ENCODE results near the gene MACROD1. TPM values are rescaled to one million over a fixed set of nuclear protein-coding genes. Genes with fewer than 3 reads are reported as not detected.

The MACROD1 gene
- total and polyA plus RNA-seq, 2 of the 13 experiments (the other 11 are each of a cell fraction or from before 2014, with no cell fraction given), result 23.1 to 34.5 TPM

- TF ChIP-seq ZFP82 (CRISPR knock-in tag; IDR thresholded peaks at IDR 0.05; ENCODE audit: borderline replicate concordance), result no peak
- TF ChIP-seq AGO2 (optimal IDR thresholded peaks at IDR 0.05; ENCODE audit: low read depth, low read length), result peak; percentile 86
- no peak for TF ChIP-seq ZNF841 (CRISPR knock-in tag; IDR thresholded peaks at IDR 0.05; ENCODE audit: borderline replicate concordance)
- TF ChIP-seq ZNF879 (CRISPR knock-in tag; IDR thresholded peaks at IDR 0.05), result 0 out of 2 replicates have a peak, but pooled peaks have one; percentile 74
- peak; percentile 32 for TF ChIP-seq MED8 (CRISPR knock-in tag; IDR thresholded peaks at IDR 0.05; ENCODE audit: insufficient replicate concordance)
- peak; percentile 61; the same call in 1 of the 2 replicates for TF ChIP-seq ZNF121 (CRISPR knock-in tag; IDR thresholded peaks at IDR 0.05)
- no peak for TF ChIP-seq GLI4 (CRISPR knock-in tag; IDR thresholded peaks at IDR 0.05; ENCODE audit: borderline replicate concordance)
- no peak for TF ChIP-seq ZMYM3 (CRISPR knock-in tag; IDR thresholded peaks at IDR 0.05)
- TF ChIP-seq KLF12 (CRISPR knock-in tag; IDR thresholded peaks at IDR 0.05; ENCODE audit: borderline replicate concordance), result peak; percentile 96
- peak; percentile 43 for TF ChIP-seq FOXO1 (CRISPR knock-in tag; IDR thresholded peaks at IDR 0.05)
- peak; percentile 80; the same call in 1 of the 2 replicates for TF ChIP-seq KAT7 (CRISPR knock-in tag; IDR thresholded peaks at IDR 0.05; ENCODE audit: borderline replicate concordance)
- TF ChIP-seq, protein P1, sequence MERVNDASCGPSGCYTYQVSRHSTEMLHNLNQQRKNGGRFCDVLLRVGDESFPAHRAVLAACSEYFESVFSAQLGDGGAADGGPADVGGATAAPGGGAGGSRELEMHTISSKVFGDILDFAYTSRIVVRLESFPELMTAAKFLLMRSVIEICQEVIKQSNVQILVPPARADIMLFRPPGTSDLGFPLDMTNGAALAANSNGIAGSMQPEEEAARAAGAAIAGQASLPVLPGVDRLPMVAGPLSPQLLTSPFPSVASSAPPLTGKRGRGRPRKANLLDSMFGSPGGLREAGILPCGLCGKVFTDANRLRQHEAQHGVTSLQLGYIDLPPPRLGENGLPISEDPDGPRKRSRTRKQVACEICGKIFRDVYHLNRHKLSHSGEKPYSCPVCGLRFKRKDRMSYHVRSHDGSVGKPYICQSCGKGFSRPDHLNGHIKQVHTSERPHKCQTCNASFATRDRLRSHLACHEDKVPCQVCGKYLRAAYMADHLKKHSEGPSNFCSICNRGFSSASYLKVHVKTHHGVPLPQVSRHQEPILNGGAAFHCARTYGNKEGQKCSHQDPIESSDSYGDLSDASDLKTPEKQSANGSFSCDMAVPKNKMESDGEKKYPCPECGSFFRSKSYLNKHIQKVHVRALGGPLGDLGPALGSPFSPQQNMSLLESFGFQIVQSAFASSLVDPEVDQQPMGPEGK (CRISPR knock-in tag; IDR thresholded peaks at IDR 0.05), result peak; percentile 43; the same call in 1 of the 2 replicates
- TF ChIP-seq SP1 (IDR thresholded peaks at IDR 0.05), result no peak
- peak; percentile 19; the same call in 1 of the 2 replicates for TF ChIP-seq SP1 (CRISPR knock-in tag; IDR thresholded peaks at IDR 0.05)
- TF ChIP-seq MXD4 (CRISPR knock-in tag; IDR thresholded peaks at IDR 0.05), result peak; percentile 82
- no peak for TF ChIP-seq ZFP36L2 (CRISPR knock-in tag; IDR thresholded peaks at IDR 0.05)
- no peak for TF ChIP-seq FLYWCH1 (CRISPR knock-in tag; IDR thresholded peaks at IDR 0.05)
- TF ChIP-seq AKAP8 (CRISPR knock-in tag; IDR thresholded peaks at IDR 0.05), result peak; percentile 75
- TF ChIP-seq GZF1 (CRISPR knock-in tag; IDR thresholded peaks at IDR 0.05), result no peak
- TF ChIP-seq MYNN (CRISPR knock-in tag; IDR thresholded peaks at IDR 0.05; ENCODE audit: low read depth), result peak; percentile 81; the same call in 1 of the 2 replicates
- no peak for TF ChIP-seq ZNF138 (CRISPR knock-in tag; IDR thresholded peaks at IDR 0.05; ENCODE audit: low read depth)
- TF ChIP-seq, protein P2, sequence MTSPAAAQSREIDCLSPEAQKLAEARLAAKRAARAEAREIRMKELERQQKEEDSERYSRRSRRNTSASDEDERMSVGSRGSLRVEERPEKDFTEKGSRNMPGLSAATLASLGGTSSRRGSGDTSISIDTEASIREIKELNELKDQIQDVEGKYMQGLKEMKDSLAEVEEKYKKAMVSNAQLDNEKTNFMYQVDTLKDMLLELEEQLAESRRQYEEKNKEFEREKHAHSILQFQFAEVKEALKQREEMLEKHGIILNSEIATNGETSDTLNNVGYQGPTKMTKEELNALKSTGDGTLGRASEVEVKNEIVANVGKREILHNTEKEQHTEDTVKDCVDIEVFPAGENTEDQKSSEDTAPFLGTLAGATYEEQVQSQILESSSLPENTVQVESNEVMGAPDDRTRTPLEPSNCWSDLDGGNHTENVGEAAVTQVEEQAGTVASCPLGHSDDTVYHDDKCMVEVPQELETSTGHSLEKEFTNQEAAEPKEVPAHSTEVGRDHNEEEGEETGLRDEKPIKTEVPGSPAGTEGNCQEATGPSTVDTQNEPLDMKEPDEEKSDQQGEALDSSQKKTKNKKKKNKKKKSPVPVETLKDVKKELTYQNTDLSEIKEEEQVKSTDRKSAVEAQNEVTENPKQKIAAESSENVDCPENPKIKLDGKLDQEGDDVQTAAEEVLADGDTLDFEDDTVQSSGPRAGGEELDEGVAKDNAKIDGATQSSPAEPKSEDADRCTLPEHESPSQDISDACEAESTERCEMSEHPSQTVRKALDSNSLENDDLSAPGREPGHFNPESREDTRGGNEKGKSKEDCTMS (CRISPR knock-in tag; conservative IDR thresholded peaks at IDR 0.05), result no peak
- peak; percentile 78; the same call in 1 of the 2 replicates for TF ChIP-seq ZNF772 (CRISPR knock-in tag; IDR thresholded peaks at IDR 0.05)
- TF ChIP-seq PHF20 (CRISPR knock-in tag; IDR thresholded peaks at IDR 0.05), result peak; percentile 86
- TF ChIP-seq ZNF33B (CRISPR knock-in tag; IDR thresholded peaks at IDR 0.05), result peak; percentile 39; the same call in 1 of the 2 replicates
- TF ChIP-seq SATB2 (CRISPR knock-in tag; IDR thresholded peaks at IDR 0.05), result peak; percentile 63; the same call in 1 of the 2 replicates
- peak; percentile 77 for TF ChIP-seq FOXK1 (CRISPR knock-in tag; IDR thresholded peaks at IDR 0.05; ENCODE audit: borderline replicate concordance, low read depth)
- peak; percentile 73 for TF ChIP-seq ZNF792 (CRISPR knock-in tag; IDR thresholded peaks at IDR 0.05)
- TF ChIP-seq MIER3 (CRISPR knock-in tag; IDR thresholded peaks at IDR 0.05; ENCODE audit: borderline replicate concordance), result no peak
Observed at GRCh38 chr11:63986156-63986931, 179.6 kb downstream of the MACROD1 start, which contains the start of gene OTUB1 (continued).

Measured in HepG2 (cell line).